GM19328 (cell line): ENCODE results near the gene MTRFR.
"Not testable (repeated sequence)": the region's sequence is repeated elsewhere in the genome, so short reads cannot be mapped to it uniquely, and the experiment has no call there.

ENCODE experiments used
- ATAC-seq: cut with Tn5 transposase; IDR thresholded peaks from one replicate; pipeline ENCODE4 v1.9.1; 2021; ENCODE audit warnings: mild to moderate bottlenecking, moderate library complexity; ENCODE audit not compliant: unreplicated experiment

Gene MTRFR

DNA sequence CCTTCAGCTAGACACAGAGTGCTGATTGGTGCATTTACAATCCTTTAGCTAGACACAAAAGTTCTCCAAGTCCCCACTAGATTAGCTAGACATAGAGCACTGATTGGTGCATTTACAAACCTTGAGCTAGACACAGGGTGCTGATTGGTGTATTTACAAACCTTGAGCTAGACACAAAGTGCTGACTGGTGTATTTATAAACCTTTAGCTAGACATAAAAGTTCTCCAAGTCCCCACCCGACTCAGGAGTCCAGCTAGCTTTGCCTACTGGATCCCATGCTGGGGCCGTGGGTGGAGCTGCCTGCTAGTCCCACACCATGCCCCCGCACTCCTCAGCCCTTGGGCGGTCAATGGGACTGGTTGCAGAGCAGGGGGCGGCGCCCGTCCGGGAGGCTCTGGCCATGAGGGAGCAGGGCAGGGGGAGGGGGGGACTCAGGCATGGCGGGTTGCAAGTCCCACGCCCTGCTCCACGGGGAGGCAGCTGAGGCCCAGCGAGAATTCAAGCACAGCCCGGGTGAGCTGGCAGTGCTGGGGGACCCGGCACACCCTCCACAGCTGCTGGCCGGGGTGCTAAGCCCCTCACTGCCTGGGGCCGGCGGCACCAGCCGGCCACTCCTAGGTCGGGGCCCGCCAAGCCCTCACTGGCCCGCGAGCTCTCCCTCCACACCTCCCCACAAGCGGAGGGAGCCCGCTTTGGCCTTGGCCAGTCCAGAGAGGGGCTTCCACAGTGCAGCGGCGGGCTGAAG lies 15.9 kb downstream of the MTRFR start:
- not testable (repeated sequence) for ATAC-seq

DNA sequence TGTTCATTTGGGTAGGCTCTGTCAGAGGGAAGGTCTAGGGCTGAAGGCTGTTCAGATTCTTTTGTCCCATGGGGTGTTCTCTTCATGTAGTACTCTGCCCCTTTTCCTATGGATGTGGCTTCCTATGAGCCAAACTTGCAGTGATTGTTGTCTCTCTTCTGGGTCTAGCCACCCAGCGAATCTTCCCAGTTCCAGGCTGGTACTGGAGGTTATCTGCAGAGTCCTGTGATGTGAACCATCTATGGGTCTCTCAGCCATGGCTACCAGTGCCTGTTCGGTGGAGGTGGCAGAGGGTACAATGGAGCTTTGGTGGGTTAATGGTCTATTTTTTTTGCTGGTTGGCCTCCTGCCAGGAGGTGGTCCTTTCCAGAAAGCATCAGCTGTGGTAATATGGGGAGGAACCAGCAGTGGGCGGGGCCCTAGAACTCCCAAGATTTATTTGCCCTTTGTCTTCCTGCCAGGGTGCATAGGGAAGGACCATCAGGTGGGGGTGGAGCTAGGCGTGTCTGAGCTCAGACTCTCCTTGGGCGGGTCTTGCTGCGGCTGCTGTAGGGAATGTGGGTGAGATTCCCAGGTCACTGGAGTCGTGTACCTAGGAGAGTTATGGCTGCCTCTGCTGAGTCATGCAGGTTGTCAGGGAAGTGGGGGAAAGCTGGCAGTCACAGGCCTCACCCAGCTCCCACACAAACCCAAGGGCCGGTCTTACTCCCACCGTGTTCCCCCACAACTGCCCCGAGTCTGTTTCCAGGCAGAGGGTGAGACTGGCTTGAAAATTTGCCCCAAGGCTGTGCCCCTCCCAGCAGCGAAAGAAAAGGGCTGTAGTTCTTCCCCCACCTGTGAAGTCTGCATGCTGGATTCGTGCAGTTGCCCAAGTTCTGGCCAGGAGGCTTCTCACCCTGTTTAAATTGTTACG lies 17.5 kb downstream of the MTRFR start:
- no peak for ATAC-seq

DNA sequence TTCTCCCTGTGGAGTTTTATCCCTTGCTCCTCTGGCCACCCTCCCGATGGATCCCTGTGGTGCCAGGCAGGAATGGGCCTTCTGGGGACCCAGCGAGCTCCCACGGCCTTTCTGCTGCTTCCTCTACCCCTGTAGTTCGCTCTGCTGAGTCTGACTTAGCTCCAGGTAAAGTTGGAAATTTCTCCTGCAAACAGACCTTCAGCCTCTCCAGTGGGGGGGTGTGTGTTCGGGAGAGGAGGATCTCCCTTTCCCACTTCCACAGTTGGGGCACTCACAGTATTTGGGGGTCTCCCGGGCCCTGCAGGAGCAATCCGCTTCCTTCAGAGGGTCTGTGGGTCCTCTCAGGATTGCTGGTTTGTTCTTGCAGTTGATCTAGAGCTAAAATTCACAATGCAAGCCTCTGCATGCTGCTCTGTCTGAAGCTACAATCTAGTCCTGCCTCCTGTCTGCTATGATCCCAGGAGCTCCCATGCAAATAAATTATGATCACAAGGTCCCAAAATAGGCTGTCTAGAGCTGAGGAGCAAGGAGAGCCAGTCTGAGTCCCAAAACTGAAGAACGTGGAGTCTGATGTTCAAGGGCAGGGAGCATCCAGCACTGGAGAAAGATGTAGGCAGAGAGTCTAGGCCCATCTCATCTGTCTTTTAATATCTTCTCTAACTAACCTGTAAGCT lies 18.3 kb downstream of the MTRFR start:
- ATAC-seq = no peak

DNA sequence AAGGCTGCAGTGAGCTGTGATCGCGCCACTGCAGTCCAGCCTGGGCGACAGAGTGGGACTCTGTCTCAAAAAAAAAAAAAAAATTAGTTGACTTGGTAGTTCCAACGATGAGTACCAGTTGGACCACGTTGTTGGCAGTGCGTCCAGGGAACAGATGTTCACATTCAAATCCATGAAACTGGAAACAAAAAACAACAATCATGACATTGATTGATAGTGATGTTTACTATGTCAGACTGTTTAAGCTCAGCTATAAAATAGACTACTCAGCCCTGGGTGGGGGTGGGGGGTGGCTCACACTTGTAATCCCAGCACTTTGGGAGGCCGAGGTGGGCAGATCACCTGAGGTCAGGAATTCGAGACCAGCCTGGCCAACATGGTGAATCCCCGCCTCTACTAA lies 19.1 kb downstream of the MTRFR start:
- not testable (repeated sequence) for ATAC-seq

DNA sequence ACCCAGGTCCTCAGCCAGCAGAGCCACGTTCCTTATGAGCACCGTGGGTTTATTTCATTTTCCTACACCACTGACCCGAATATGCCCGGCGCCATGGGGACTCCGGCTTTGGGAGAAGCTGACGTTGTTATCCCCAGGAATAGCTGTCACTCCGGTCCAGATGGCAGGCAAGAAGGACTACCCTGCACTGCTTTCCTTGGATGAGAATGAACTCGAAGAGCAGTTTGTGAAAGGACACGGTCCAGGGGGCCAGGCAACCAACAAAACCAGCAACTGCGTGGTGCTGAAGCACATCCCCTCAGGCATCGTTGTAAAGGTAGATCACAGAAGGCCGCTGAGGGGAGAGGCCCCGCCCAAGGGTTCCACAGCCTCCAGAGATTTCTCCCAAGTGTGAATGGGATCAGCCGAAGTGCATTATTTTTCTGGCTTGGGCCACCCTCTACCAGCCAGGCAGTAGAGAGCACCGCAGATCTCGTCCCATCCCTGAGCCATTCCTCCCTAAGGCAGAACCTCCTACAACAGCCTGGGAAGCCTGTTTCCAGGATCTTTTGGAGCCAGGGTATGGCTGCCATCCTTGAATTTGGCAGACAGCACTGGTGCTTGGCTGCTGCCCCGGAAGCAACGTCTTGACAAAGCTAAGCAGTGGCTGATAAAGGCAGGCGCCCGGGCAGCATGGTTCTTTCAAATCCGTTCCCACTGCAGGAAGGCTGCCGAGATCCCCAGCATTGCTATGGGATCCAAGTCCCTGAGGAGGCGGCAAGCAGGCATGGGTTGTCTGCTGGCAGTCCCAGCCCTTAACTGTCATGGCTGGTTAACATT lies 20.6 kb downstream of the MTRFR start:
- no peak for ATAC-seq

DNA sequence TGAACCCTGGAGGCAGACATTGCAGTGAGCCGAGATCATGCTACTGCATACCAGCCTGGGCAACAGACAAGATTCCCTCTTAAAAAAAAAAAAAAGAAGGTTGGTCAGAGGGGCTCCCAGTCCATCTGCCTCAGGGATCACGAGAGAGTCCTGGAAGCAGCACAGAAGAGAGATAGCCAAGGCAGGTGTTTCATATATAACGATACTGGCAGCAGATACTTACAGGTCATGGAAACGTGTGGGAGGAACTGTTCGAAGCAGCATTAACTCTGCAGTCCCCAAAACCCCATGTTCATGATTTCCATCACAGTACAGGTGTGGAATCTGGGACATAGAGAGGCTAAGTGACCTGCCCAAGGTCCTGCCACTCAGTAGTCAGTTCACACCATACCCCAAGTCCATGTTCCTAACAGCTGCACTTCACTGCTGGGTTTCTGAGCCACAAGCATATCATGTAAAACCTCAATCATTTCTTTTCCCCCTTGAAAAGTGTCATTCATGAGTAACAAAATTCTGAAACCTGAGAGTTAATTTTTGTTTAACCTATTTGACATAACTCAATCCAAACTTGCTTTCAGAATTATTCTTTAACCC lies 21.7 kb downstream of the MTRFR start:
- ATAC-seq = no peak

DNA sequence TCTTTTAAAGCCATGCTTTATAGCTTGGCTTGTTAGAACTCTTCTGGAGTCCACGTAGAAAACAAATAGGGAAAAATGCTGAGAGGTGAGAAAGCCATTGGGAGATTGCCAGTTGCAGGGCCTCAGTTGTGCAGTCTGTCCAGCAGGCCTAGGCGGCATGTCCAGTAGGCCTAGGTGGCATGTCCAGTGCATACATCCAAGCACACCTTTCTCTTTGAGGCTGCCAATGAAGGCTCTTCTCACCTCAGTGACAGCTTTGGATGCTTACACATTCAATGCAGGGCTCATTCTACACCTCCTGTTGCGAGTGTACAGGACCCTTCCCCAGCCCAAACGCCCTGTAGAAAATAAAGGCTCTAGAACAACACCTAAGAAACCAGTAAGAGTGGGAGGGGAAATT lies 25.4 kb downstream of the MTRFR start:
- ATAC-seq = no peak

DNA sequence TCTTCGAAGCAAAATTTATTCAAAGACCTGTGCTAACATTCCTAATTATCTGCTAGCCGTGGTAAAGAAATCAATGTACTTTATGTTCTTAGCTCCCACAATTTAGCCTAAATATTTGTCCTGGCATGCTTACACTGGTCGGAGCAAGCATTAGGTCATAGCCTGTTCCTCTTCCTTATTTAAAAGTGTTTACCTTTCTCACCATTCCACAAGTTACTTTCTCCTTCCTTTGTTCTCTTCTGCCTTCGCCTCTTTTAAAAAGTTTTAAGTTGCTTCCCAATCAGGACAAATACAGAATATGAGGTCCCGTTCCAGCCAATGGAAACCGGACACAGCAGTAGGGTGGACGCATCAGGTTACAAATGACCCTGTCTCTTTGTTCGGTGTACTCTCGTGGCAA lies 26.8 kb downstream of the MTRFR start:
- ATAC-seq = no peak

DNA sequence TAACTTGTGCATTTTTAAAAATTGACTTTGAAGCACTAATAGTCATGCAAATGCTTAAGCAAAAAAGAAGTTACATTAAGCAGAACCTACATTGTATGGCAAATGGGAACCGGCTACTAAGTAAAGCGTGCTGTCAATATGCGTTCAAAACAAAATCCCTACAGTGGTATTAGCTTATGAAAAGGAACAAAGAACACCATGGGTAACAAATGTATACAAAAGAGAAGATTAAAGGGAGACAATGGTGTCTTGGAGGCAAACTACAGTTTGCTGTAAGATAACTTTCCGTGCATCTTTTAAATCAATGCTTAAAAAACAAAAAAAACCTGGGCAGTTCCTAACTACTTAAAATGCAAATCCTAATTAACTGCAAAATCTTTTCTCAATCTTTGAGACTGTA lies 28.0 kb downstream of the MTRFR start:
- no peak for ATAC-seq

DNA sequence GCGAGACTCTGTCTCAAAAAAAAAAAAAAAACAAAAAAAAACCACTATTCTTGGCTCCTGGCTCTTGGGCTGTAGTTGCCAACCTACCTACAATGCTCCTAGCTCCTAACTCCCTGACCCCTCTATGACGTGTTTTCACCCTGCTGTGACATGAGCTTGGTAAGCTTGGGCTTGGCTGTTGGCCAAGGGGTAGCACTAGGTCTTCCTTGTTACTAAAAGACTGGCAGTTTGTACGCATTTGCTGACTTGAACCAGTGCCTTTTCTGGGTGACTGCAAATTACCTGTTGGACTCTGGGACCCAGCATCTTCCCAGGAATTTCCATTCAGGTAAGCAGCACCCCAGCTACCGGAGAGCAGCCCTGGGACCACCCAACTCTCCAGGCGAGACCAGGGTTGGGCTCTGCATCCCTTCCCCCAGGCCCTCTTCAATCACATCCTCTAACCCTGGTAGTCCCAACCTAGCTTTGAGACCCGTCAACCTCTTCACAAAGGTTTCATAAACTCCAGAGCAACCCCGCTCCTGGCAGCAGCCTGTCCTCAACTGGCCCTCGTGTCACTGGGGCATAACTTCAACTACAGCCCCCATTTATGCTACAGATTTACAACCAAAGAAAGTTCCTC lies 30.1 kb downstream of the MTRFR start:
- no peak for ATAC-seq

DNA sequence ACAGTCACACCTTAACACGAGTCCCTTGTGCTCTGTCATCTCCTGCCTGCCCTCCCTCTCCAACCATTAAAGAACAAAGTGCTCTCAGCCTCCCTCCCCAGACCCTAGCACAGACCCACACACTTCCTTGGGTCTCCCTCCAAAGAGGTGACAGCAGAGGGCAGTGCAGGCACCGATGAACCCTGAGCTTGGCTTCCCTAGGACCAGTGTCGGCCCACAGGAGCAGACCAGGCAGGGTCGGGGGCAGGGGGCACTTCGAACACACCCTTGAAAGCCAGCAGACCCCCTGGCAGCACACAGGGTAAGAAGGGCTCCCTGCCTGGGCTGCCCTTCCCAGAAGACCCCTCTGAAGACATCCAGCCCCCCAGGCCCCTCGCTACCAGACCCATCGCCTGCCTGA lies 31.4 kb downstream of the MTRFR start:
- ATAC-seq = no peak

DNA sequence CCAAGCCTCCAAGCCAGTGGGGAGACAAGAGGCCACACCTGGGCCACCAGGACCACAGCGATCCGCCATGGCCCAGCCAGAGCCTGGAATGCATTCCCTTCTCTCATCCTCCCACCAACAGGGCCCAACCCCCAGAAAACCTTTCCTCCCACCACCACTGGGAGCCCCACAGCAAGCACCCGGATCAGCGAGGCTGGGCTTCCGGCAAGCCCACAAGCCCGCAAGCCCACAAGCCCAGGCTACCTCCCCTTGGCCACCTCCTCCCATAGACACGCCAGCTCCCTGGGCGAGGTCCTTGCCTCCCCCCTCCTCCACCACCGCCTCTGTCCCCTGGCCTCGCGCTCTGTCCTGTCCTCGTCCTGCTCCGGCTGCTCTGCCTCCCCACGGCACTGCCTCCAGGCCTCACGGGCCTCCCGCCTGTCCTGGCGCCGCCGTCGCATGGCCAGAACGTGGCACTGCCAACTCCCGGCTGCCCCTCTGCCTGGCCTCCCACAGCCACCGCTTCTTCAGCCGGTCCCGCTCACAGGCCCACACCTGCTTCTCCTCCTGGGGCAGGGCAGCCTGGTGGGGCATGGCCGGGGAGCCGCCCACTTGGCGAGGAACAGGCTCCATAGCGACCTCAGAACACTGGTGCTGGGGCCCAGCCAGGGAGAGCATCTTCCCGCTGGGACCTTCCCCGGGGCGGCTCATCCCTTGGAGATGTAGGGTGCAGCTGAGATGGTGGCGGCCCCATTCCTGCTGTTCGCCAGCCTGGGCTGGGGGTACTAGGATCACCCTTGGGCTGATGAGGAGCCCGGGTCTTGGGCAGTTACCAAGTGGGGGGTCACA lies 32.8 kb downstream of the MTRFR start:
- ATAC-seq = no peak

DNA sequence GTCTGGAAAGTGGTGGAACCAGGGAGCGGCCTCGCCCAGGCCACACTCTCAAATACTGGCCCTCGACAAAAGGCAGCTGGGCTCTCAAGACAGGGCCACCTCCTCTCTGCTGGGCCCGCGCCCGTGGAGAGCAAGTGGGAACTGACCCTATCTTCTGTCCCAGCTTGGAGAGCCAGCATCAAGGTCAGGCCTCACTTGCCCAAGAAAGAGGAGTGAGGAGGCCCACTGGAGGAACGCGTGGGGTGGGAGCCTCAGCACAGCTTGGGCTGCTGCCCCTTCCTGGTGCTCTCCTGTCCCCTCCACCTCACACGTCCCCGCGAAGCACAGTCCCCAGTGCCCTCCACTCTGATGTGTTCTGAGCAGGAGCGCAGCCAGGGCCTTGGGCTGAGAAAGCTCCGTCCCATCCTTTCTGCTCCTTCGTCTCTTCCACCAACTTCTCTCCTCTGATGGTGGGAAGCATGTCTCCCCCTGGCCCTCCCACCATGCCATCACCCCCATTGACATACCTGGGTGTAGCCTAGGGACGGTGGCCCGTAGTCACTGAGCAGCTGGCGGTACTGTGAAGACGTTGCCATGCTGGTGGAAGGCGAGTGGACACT lies 33.5 kb downstream of the MTRFR start:
- no peak for ATAC-seq

DNA sequence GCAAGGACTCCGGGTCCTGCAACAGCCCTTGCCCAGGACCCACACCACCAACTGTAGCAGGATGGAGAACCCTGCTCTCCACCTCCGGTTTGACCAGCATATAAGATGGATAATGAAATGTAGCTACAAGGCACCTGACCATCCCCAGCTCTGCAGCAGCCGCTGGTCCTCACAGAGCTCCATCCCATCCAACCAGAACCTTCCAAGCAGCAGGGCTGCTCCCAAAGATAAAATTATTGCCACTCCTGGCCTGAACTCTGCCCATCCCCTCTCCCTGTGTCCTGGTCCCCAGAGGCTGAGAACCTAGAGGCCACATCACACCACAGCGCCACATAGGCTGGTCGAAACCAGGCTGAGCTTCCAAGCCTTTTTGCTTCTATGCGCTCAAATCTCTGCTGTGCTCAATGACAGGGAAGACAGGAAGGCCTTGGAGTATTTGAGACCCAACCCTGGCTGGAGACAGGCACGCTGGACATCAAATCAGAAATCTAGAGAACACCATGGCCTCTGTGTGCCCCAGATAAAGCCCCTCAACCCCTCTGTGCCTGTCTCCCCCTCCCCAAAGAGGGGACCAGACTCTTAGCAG lies 34.2 kb downstream of the MTRFR start:
- no peak for ATAC-seq

DNA sequence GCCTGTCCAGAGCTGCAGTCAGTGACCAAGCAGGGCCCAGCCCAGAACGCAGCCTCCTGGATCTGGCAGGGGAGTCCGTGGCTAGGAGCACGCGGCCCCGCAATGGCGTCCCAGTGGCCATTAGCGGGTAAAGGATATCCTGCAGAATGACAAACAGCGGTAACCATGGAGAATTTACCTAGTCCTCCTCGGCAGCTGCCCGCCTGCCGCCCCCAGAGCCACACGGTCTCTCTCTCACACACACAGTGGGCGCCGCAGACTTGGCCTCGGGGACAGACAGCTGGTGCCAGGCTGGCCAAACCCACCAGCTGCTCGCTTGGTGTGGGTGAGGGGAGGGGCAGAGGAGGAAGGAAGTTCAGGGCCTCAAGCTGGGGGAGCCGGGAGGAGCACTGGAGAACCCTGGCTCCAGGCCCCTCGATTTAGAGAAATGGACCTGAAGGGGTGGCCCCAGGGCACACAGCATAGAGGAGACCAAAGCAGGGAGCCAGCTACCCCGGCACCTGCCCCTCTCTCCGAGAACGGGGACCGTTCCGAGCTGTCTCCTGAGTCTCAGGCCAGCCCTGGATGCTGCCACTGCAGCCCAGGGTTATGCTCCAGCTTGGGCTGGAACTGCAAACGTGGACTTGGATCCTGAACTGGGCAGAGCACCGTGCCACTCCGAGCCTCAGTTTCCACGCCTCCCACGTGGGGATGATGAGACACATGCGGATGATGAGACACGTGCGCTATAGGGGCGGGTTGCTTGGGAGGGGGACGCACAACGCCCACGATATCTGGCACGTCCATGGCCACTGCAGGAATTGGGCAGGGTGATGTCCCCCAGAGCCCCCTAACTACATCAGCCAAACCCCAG lies 35.0 kb downstream of the MTRFR start:
- ATAC-seq = no peak

DNA sequence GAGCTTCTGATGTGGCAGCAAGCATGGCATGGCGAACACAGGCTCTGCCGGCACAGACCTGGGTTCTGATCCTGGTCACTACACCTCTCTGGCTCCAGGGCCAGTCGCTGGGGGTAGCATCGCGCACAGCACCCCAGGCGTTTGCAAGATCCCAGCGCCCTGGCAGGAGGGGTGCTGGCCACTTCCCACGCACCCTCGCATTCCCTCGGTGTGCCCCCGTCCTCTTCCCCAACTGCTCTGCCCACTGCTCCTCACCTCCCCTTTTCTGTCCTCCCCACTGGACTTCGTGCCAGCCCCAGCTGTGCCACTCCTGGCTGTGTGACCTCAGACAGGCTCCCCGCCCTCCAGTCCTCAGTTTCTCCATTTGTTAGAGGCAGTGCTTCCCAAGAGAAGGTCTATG lies 35.6 kb downstream of the MTRFR start:
- ATAC-seq = no peak

DNA sequence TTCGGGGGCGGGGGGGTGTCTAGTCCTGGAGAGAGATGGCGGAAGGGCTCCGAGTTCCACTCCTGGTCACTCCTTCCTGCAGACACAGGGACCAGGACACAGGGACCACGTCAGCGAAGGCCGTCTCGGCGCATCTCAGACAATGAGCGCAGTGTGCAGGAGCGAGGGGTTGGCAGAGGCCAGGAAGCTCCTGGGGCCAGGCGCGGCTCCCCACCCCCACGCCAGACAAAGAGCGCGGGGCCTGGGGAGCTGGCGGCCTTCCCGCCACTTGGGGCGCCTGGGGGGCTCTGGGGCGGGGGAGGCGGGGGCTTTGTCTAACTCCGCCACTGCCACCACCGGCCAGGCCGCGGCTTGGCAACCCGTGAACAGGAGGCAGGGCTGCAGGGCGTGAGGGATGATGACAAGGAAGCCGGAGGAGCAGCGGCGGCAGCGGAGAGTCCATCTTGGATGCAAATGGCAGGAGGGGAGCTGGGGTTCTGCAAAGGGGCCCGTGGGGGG lies 36.2 kb downstream of the MTRFR start:
- ATAC-seq = no peak
